HepG2 (cell line): ENCODE data around the gene RERE. TPM values are rescaled to one million over a fixed set of nuclear protein-coding genes. Genes with fewer than 3 reads are reported as not detected.
A peak's percentile ranks its signal among the peaks of the same experiment; 100 is the strongest.

Experiments used
- ATAC-seq: fragments of 200-7000 bp; cut with Tn5 transposase; 3 replicates; pipeline ENCODE4 v1.9.1; 2020; ENCODE audit warnings: mild to moderate bottlenecking, moderate library complexity
- BruUV-seq: library from RNA; stranded (reverse); fragments of 400-500 nt; replicated peaks from 2 replicates; lab custom pipeline; 2021; lab: Mats Ljungman, UMichigan
- CTCF ChIA-PET: fragments of 300-600 bp; formaldehyde crosslinking; extraction: SDS; loops from one replicate; lab custom pipeline; 2021; ENCODE audit warnings: low total read pairs, inconsistent platforms, low intra/inter-chr PET ratio; lab: Yijun Ruan, JAX
- POLR2A ChIA-PET: fragments of 350-600 bp; sonication (Branson Sonifier 250); formaldehyde crosslinking; loops from one replicate; lab custom pipeline; 2020; ENCODE audit warnings: antibody characterized with exemption, inconsistent platforms; lab: Yijun Ruan, JAX
- DNase-seq: peaks from one replicate; pipeline ENCODE4 v3.0.0-alpha.2; 2015; ENCODE audit warnings: low spot score
- FAIRE-seq: peaks from 3 replicates; lab custom pipeline; 2011; peaks lifted over from hg19 to GRCh38; lab: Jason Lieb, UNC
- H2AFZ ChIP-seq: one replicate; pipeline ENCODE4 v1.6.1; 2011; ENCODE audit warnings: low read length, inconsistent platforms
- H3K27ac ChIP-seq: fragments of 300-600 bp; 3 replicates; pipeline ENCODE4 v1.8.0; 2011; ENCODE audit warnings: mixed run types, mild to moderate bottlenecking, mixed read lengths, low read length, inconsistent platforms; ENCODE audit not compliant: insufficient read depth; ENCODE audit errors: extremely low read length
- H3K27me3 ChIP-seq, 2 experiments: fragments of 200-600 bp in 1 of 2; 2 replicates in 1 of 2; 3 replicates in 1 of 2; pipeline versions ENCODE4 v1.6.0 to v1.8.0; 2011; ENCODE audit warnings: low read length in 2 of 2, mild to moderate bottlenecking in 2 of 2, moderate library complexity in 2 of 2, inconsistent platforms in 1 of 2; ENCODE audit not compliant: insufficient read depth in 2 of 2, control insufficient read depth in 1 of 2
- H3K36me3 ChIP-seq, 2 experiments: fragments of 200-600 bp in 1 of 2; replicated peaks in 1 of 2; 2 replicates in 1 of 2; 3 replicates in 1 of 2; pipeline versions ENCODE4 v1.5.1 to v1.8.0; 2011; ENCODE audit warnings: low read length in 2 of 2, inconsistent platforms in 1 of 2; ENCODE audit not compliant: insufficient read depth in 2 of 2, control insufficient read depth in 1 of 2
- H3K4me1 ChIP-seq: 2 replicates; pipeline ENCODE4 v1.5.1; 2012; ENCODE audit warnings: low read length, inconsistent platforms; ENCODE audit not compliant: insufficient read depth
- H3K4me2 ChIP-seq: 2 replicates; pipeline ENCODE4 v1.6.0; 2011; ENCODE audit warnings: low read depth, low read length, inconsistent platforms
- H3K4me3 ChIP-seq, 3 experiments: fragments of 200-600 bp in 1 of 3; sonication (generic), shearing (Covaris generic) in 1 of 3; replicated peaks in 1 of 3; 2 replicates each; pipeline ENCODE4 v1.5.1; 2011 to 2016; ENCODE audit warnings: low read length in 3 of 3, inconsistent platforms in 2 of 3, low read depth in 2 of 3, mild to moderate bottlenecking in 2 of 3, control low read depth in 1 of 3, mixed read lengths in 1 of 3; ENCODE audit not compliant: insufficient read depth in 1 of 3
- H3K79me2 ChIP-seq: one replicate; pipeline ENCODE4 v1.6.1; 2011; ENCODE audit warnings: low read length, inconsistent platforms; ENCODE audit not compliant: insufficient read depth
- H3K9ac ChIP-seq: 2 replicates; pipeline ENCODE4 v1.6.0; 2011; ENCODE audit warnings: mild to moderate bottlenecking, low read depth, low read length, inconsistent platforms; ENCODE audit not compliant: insufficient read depth
- H3K9me3 ChIP-seq: 2 replicates; pipeline ENCODE4 v1.5.1; 2012; ENCODE audit warnings: mild to moderate bottlenecking, low read length
- H4K20me1 ChIP-seq: 2 replicates; pipeline ENCODE4 v1.6.0; 2011; ENCODE audit warnings: inconsistent platforms, mild to moderate bottlenecking, low read length, moderate library complexity; ENCODE audit not compliant: insufficient read depth
- BCL6 ChIP-seq: IDR thresholded peaks from 2 replicates; pipeline ENCODE4 v1.6.1; 2016; ENCODE audit warnings: missing genetic modification reagents, missing compliant biosample characterization
- CBFB ChIP-seq: sonication (generic); formaldehyde crosslinking; IDR thresholded peaks from 2 replicates; pipeline ENCODE4 v1.4.0; 2020; ENCODE audit warnings: missing genetic modification reagents
- FOXJ3 ChIP-seq: sonication (generic); formaldehyde crosslinking; IDR thresholded peaks from 2 replicates; pipeline ENCODE4 v1.4.0; 2020; ENCODE audit warnings: missing genetic modification reagents, mild to moderate bottlenecking, borderline replicate concordance
- HCFC1 ChIP-seq: fragments of 150-350 bp; IDR thresholded peaks from 2 replicates; pipeline ENCODE4 v1.6.1; 2014; ENCODE audit warnings: low read depth, low read length
- IRF2 ChIP-seq: IDR thresholded peaks from 2 replicates; pipeline ENCODE4 v1.6.1; 2018; ENCODE audit warnings: missing genetic modification reagents, missing compliant biosample characterization
- JARID2 ChIP-seq: sonication (generic); formaldehyde crosslinking; IDR thresholded peaks from 2 replicates; pipeline ENCODE4 v1.8.1; 2023; ENCODE audit warnings: missing genetic modification reagents, inconsistent platforms; ENCODE audit not compliant: insufficient replicate concordance
- LCORL ChIP-seq, 2 experiments: fragments of 450-650 bp in 1 of 2; sonication (generic) in 1 of 2; formaldehyde crosslinking in 1 of 2; IDR thresholded peaks; 2 replicates each; pipeline versions ENCODE4 v1.5.0 to v1.6.1; 2017 to 2020; ENCODE audit warnings: antibody characterized with exemption in 1 of 2, missing genetic modification reagents in 1 of 2
- SIN3B ChIP-seq: fragments of 150-350 bp; IDR thresholded peaks from 2 replicates; pipeline ENCODE4 v1.6.1; 2014; ENCODE audit warnings: low read length
- ZBTB38 ChIP-seq: sonication (generic); formaldehyde crosslinking; IDR thresholded peaks from 2 replicates; pipeline ENCODE4 v1.5.1; 2020; ENCODE audit warnings: mild to moderate bottlenecking, missing genetic modification reagents
- ZMYM4 ChIP-seq: sonication (generic); formaldehyde crosslinking; IDR thresholded peaks from 2 replicates; pipeline ENCODE4 v1.8.1; 2023; ENCODE audit warnings: mild to moderate bottlenecking, missing genetic modification reagents
- ZNF121 ChIP-seq: sonication (generic); formaldehyde crosslinking; IDR thresholded peaks from 2 replicates; pipeline ENCODE4 v1.5.0; 2020; ENCODE audit warnings: mild to moderate bottlenecking, missing genetic modification reagents
- ZNF160 ChIP-seq: sonication (generic); formaldehyde crosslinking; IDR thresholded peaks from 2 replicates; pipeline ENCODE4 v1.8.0; 2022; ENCODE audit warnings: mild to moderate bottlenecking, inconsistent platforms, missing genetic modification reagents
- ZNF225 ChIP-seq: sonication (generic); formaldehyde crosslinking; IDR thresholded peaks from 2 replicates; pipeline ENCODE4 v1.4.0; 2020; ENCODE audit warnings: mild to moderate bottlenecking, missing genetic modification reagents
- ZNF556 ChIP-seq: sonication (generic); formaldehyde crosslinking; IDR thresholded peaks from 2 replicates; pipeline ENCODE4 v1.4.0; 2020; ENCODE audit warnings: mild to moderate bottlenecking, missing genetic modification reagents, borderline replicate concordance
- ZNF674 ChIP-seq: sonication (generic); formaldehyde crosslinking; IDR thresholded peaks from 2 replicates; pipeline ENCODE4 v1.5.0; 2020; ENCODE audit warnings: low read depth, mild to moderate bottlenecking, missing genetic modification reagents
- ZNF766 ChIP-seq: sonication (generic); formaldehyde crosslinking; IDR thresholded peaks from 2 replicates; pipeline ENCODE4 v1.5.0; 2020; ENCODE audit warnings: missing genetic modification reagents, borderline replicate concordance
- ZSCAN25 ChIP-seq: sonication (generic); formaldehyde crosslinking; IDR thresholded peaks from 2 replicates; pipeline ENCODE4 v1.8.0; 2022; ENCODE audit warnings: mild to moderate bottlenecking, missing genetic modification reagents
- whole genome bisulfite sequencing: methylation state at CpG from one replicate; pipeline ENCODE4 v1.1.6; 2017; ENCODE audit warnings: low lambda C conversion rate; 5-methylcytosine and 5-hydroxymethylcytosine counted together
- in situ Hi-C: cut with HindIII; loops from 2 replicates; pipeline ENCODE4 v1.10.0; 2017; ENCODE audit warnings: low pct_unique_long_range_greater_than_20kb; ENCODE audit not compliant: extremely low pct_ligation_motif_present
- intact Hi-C: fragments of 100-400 bp; cut with micrococcal nuclease; formaldehyde crosslinking; loops from one replicate; pipeline ENCODE4 v1.10.0; 2022; ENCODE audit not compliant: unreplicated experiment
- polyA plus RNA-seq, 8 experiments: library from polyadenylated mRNA; depleted of rRNA in 3 of 8; stranded (reverse) in 7 of 8; unstranded in 1 of 8; fragments of >200 nt; fragmentation: Illumina TruSeq in 4 of 8; extraction: Trizol in 4 of 8; gene quantifications; 2 replicates each; pipeline versions ENCODE4 v1.2.1 to v1.2.3, GENCODE V29; 2011 to 2016; ENCODE audit warnings: low read depth in 4 of 8, missing spikeins in 1 of 8, mixed read lengths in 1 of 8; ENCODE audit not compliant: insufficient read depth in 1 of 8
- total RNA-seq, 5 experiments: library from RNA; depleted of rRNA; stranded (reverse); fragments of >200 nt; fragmentation: Illumina TruSeq; extraction: Trizol; gene quantifications; 2 replicates each; pipeline ENCODE4 v1.2.3, GENCODE V29; 2016; ENCODE audit warnings: low read depth in 1 of 5
- TF ChIP-seq, protein P1 (sequence below): IDR thresholded peaks from 2 replicates; pipeline ENCODE4 v1.6.1; 2016; ENCODE audit warnings: low read depth
- TF ChIP-seq, protein P2 (sequence below): sonication (generic); formaldehyde crosslinking; IDR thresholded peaks from 2 replicates; pipeline ENCODE4 v1.5.0; 2020; ENCODE audit warnings: missing genetic modification reagents, mild to moderate bottlenecking, borderline replicate concordance
- TF ChIP-seq, protein P3 (sequence below): IDR thresholded peaks from 2 replicates; pipeline ENCODE4 v1.6.1; 2016; ENCODE audit warnings: mild to moderate bottlenecking

Gene RERE
- total and polyA plus RNA-seq, 2 of the 13 experiments (the other 11 are each of a cell fraction or from before 2014, with no cell fraction given), result 18.3 to 21.9 TPM

DNA sequence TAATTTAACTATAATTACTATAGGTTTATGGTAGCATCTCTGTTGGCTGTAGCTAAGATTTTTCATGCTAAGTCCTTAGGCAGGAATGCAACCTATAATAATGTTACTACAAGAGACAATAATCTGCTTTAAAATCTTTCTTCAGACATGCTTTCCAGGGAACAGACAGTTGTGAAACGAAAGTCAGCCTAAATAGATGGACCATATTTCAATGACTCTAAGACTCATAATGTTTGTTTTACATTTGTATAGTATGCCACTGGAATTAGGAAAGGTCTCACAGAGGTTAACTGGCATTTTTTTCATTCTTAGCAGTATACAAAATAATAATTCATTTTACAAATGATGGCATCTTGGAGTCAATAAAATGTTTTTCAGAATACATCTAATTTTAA is 8.1 kb downstream of the RERE start:
- POLR2A ChIA-PET, result interaction anchor here (1.2 kb wide), 1 partner anchor 39 kb away, joined by 3 read pairs; no protein-coding TSS in a partner anchor

DNA sequence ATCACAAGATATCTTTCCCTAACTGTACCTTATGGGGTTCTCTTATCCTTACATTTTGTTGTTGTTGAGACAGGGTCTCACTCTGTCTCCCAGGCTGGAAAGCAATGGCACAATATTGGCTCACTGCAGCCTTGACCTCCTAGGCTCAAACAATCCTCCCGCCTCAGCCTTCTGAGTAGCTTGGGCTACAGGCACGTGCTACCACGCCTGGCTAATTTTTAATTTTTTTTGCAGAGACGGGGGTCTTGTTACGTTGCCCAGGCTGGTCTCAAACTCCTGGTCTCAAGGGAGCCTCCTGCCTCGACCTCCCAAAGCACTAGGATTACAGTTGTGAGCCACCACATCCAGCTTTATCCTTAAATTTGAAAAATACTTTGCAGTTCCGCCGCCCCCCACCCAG is 10.4 kb downstream of the RERE start:
- H3K9ac ChIP-seq, result no peak overlapping the region
- H3K4me2 ChIP-seq, result peak overlapping the region; percentile 15; the same call in 1 of the 2 replicates
- no peak overlapping the region for H3K4me3 ChIP-seq
- no peak for FAIRE-seq
- H3K4me1 ChIP-seq, result peaks cover 58% of the 10 kb centered on the region
- no peaks in the 10 kb centered on the region for H3K27me3 ChIP-seq
- peaks cover 0 to 1% of the 10 kb centered on the region in 2 experiments; a peak in 1 of 5 replicates for H3K36me3 ChIP-seq
- in situ Hi-C loops, result no loop called here
- peaks cover 96% of the 10 kb centered on the region for H3K79me2 ChIP-seq
- DNase-seq, result no peak
- peaks cover 43% of the 10 kb centered on the region for H4K20me1 ChIP-seq
- ATAC-seq, result no peak; the same call in 2 of the 3 replicates
- WGBS, result 59% methylated on average over 8 of the region's 8 CpGs
- no peaks in the 10 kb centered on the region for H3K9me3 ChIP-seq
- no TSS peak for BruUV-seq
- ChIA-PET POLR2A (no interaction called here), CTCF (no interaction called here)
- no peak overlapping the region for H3K27ac ChIP-seq
- intact Hi-C loops, result no loop called here
- no peak overlapping the region for H2AFZ ChIP-seq
- TF ChIP-seq ZMYM4 (CRISPR knock-in tag) (peak; percentile 57; the same call in 1 of the 2 replicates), ZNF121 (peak; percentile 80), FOXJ3 (CRISPR knock-in tag) (no peak), ZNF766 (no peak), ZNF160 (CRISPR knock-in tag) (no peak), SIN3B (no peak), JARID2 (no peak), ZSCAN25 (CRISPR knock-in tag) (no peak), HCFC1 (no peak), CBFB (no peak)
- TF ChIP-seq, protein P1, sequence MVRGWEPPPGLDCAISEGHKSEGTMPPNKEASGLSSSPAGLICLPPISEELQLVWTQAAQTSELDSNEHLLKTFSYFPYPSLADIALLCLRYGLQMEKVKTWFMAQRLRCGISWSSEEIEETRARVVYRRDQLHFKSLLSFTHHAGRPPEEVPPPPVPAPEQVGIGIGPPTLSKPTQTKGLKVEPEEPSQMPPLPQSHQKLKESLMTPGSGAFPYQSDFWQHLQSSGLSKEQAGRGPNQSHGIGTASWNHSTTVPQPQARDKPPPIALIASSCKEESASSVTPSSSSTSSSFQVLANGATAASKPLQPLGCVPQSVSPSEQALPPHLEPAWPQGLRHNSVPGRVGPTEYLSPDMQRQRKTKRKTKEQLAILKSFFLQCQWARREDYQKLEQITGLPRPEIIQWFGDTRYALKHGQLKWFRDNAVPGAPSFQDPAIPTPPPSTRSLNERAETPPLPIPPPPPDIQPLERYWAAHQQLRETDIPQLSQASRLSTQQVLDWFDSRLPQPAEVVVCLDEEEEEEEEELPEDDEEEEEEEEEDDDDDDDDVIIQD (CRISPR knock-in tag), result no peak
- TF ChIP-seq, protein P2, sequence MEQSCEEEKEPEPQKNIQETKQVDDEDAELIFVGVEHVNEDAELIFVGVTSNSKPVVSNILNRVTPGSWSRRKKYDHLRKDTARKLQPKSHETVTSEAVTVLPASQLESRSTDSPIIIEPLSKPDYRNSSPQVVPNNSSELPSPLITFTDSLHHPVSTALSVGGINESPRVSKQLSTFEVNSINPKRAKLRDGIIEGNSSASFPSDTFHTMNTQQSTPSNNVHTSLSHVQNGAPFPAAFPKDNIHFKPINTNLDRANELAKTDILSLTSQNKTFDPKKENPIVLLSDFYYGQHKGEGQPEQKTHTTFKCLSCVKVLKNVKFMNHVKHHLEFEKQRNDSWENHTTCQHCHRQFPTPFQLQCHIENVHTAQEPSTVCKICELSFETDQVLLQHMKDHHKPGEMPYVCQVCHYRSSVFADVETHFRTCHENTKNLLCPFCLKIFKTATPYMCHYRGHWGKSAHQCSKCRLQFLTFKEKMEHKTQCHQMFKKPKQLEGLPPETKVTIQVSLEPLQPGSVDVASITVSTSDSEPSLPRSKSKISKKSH (CRISPR knock-in tag), result no peak
- TF ChIP-seq, protein P3, sequence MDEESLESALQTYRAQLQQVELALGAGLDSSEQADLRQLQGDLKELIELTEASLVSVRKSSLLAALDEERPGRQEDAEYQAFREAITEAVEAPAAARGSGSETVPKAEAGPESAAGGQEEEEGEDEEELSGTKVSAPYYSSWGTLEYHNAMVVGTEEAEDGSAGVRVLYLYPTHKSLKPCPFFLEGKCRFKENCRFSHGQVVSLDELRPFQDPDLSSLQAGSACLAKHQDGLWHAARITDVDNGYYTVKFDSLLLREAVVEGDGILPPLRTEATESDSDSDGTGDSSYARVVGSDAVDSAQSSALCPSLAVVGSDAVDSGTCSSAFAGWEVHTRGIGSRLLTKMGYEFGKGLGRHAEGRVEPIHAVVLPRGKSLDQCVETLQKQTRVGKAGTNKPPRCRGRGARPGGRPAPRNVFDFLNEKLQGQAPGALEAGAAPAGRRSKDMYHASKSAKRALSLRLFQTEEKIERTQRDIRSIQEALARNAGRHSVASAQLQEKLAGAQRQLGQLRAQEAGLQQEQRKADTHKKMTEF (CRISPR knock-in tag), result no peak

More for the DNA sequence above, 8.1 kb downstream of the RERE start:
- Histone ChIP-seq H4K20me1 (peaks cover 53% of the 10 kb centered on the region), H3K4me3 (no peak overlapping the region), H3K27me3 (no peaks in the 10 kb centered on the region), H3K79me2 (peaks cover 97% of the 10 kb centered on the region), H3K27ac (no peak overlapping the region), H3K4me1 (peaks cover 73% of the 10 kb centered on the region), H2AFZ (no peak overlapping the region), H3K36me3 (peaks cover 0 to 1% of the 10 kb centered on the region in 2 experiments; a peak in 1 of 5 replicates), H3K4me2 (no peak overlapping the region), H3K9me3 (no peaks in the 10 kb centered on the region), H3K9ac (no peak overlapping the region)
- no peak for ATAC-seq
- no peak for DNase-seq
- in situ Hi-C loops, result no loop called here
- WGBS, result 93% methylated on average over 1 of the region's 1 CpG
- intact Hi-C loops, result no loop called here
- CTCF ChIA-PET, result no interaction called here
- TF ChIP-seq ZNF225 (CRISPR knock-in tag) (no peak), ZNF556 (CRISPR knock-in tag) (no peak), IRF2 (CRISPR knock-in tag) (no peak), BCL6 (0 out of 2 replicates have a peak, but pooled peaks have one; percentile 41), LCORL (IDR thresholded peaks at IDR 0.05) (no peak), LCORL (CRISPR knock-in tag; IDR thresholded peaks at IDR 0.05) (no peak), ZBTB38 (CRISPR knock-in tag) (no peak), ZNF674 (no peak)
- FAIRE-seq, result no peak
- BruUV-seq, result no TSS peak
